ENCODE data around the gene L1CAM. TPM values are rescaled to one million over a fixed set of nuclear protein-coding genes. Genes with fewer than 3 reads are reported as not detected.

The L1CAM gene
- polyA plus RNA-seq, 4 donors = 0.54 to 16.3 (median 2.1) TPM; not detected in 1

- no peak overlapping the region for H3K4me3 ChIP-seq (ENCODE audit: low read depth in 1 of 3, low read length in 3 of 3)
- no peaks in the 10 kb centered on the region for H3K27me3 ChIP-seq (ENCODE audit: control insufficient read depth in 3 of 3, insufficient read depth in 3 of 3, low read length in 3 of 3)
- no peak for FAIRE-seq
- H3K36me3 ChIP-seq (ENCODE audit: control insufficient read depth in 3 of 3, insufficient read depth in 2 of 3, low read depth in 1 of 3, low read length in 3 of 3) = peaks cover 0 to 19% (median 2%) of the 10 kb centered on the region in 3 donors
- no peak for DNase-seq
- no peak overlapping the region for H3K27ac ChIP-seq (ENCODE audit: low read depth in 1 of 3, low read length in 2 of 3)
- no peaks in the 10 kb centered on the region for H3K4me1 ChIP-seq (ENCODE audit: control insufficient read depth in 3 of 3, insufficient read depth in 2 of 3, low read depth in 1 of 3, low read length in 2 of 3)
- H3K9me3 ChIP-seq (ENCODE audit: control insufficient read depth in 2 of 2, insufficient read depth in 1 of 2, low read depth in 1 of 2, low read length in 1 of 2) = no peaks in the 10 kb centered on the region
- 79 to 92% (median 86%) methylated on average over 22 to 37 of the region's 37 CpGs for WGBS, 3 donors
Observed at GRCh38 chrX:153909024-153909979, 23.3 kb upstream of the L1CAM start.

GRCh38 chrX:153908219-153908860 is 22.4 kb upstream of the L1CAM start:
- DNase-seq (no peak), FAIRE-seq (no peak)
- Histone ChIP-seq H3K9me3 (ENCODE audit: control insufficient read depth in 2 of 2, insufficient read depth in 1 of 2, low read depth in 1 of 2, low read length in 1 of 2) (no peaks in the 10 kb centered on the region), H3K27me3 (ENCODE audit: control insufficient read depth in 3 of 3, insufficient read depth in 3 of 3, low read length in 3 of 3) (no peaks in the 10 kb centered on the region), H3K27ac (ENCODE audit: low read depth in 1 of 3, low read length in 2 of 3) (no peak overlapping the region), H3K4me1 (ENCODE audit: control insufficient read depth in 3 of 3, insufficient read depth in 2 of 3, low read depth in 1 of 3, low read length in 2 of 3) (peaks cover 0 to 4% (median 0%) of the 10 kb centered on the region in 3 donors), H3K36me3 (ENCODE audit: control insufficient read depth in 3 of 3, insufficient read depth in 2 of 3, low read depth in 1 of 3, low read length in 3 of 3) (peaks cover 0 to 17% (median 2%) of the 10 kb centered on the region in 3 donors), H3K4me3 (ENCODE audit: low read depth in 1 of 3, low read length in 3 of 3) (no peak overlapping the region)
- WGBS, 3 donors = 84 to 92% (median 87%) methylated on average over 17 to 23 of the region's 23 CpGs

DNA sequence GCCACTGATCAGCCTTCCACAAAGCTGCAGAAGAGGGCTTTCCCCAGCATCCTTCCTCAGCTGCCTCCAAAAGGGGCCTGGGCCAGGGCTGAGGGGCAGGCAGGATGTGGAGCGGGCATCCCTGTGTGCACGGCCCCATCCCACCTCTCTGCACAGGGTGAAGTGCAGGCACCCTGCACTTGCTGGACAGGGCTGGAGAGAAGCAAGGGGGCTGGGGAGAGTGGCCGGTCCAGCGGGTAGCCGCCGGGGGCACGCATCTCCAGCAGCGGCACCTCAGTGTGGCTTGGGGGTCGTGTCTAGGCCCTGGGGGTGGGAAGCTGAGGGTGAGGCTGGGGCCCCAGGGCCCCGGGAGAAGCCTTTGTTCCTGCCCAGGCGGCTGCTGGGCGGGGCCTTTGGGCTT is 21.5 kb upstream of the L1CAM start:
- DNase-seq = no peak
- Histone ChIP-seq H3K27ac (ENCODE audit: low read depth in 1 of 3, low read length in 2 of 3) (no peak overlapping the region), H3K4me1 (ENCODE audit: control insufficient read depth in 3 of 3, insufficient read depth in 2 of 3, low read depth in 1 of 3, low read length in 2 of 3) (peaks cover 0 to 4% (median 0%) of the 10 kb centered on the region in 3 donors), H3K4me3 (ENCODE audit: low read depth in 1 of 3, low read length in 3 of 3) (no peak overlapping the region), H3K27me3 (ENCODE audit: control insufficient read depth in 3 of 3, insufficient read depth in 3 of 3, low read length in 3 of 3) (no peaks in the 10 kb centered on the region), H3K36me3 (ENCODE audit: control insufficient read depth in 3 of 3, insufficient read depth in 2 of 3, low read depth in 1 of 3, low read length in 3 of 3) (peaks cover 0 to 16% (median 2%) of the 10 kb centered on the region in 3 donors), H3K9me3 (ENCODE audit: control insufficient read depth in 2 of 2, insufficient read depth in 1 of 2, low read depth in 1 of 2, low read length in 1 of 2) (no peaks in the 10 kb centered on the region)
- no peak for FAIRE-seq
- WGBS, 3 donors = 76 to 100% (median 82%) methylated on average over 7 to 12 of the region's 12 CpGs

DNA sequence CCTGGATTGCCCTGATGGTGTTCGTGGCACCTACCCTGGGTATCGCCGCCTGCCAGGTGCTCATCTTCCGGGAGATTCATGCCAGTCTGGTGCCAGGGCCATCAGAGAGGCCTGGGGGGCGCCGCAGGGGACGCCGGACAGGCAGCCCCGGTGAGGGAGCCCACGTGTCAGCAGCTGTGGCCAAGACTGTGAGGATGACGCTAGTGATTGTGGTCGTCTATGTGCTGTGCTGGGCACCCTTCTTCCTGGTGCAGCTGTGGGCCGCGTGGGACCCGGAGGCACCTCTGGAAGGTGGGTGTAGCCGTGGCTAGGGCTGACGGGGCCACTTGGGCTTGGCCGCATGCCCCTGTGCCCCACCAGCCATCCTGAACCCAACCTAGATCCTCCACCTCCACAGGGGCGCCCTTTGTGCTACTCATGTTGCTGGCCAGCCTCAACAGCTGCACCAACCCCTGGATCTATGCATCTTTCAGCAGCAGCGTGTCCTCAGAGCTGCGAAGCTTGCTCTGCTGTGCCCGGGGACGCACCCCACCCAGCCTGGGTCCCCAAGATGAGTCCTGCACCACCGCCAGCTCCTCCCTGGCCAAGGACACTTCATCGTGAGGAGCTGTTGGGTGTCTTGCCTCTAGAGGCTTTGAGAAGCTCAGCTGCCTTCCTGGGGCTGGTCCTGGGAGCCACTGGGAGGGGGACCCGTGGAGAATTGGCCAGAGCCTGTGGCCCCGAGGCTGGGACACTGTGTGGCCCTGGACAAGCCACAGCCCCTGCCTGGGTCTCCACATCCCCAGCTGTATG is 20.3 kb upstream of the L1CAM start:
- Histone ChIP-seq H3K27me3 (ENCODE audit: control insufficient read depth in 3 of 3, insufficient read depth in 3 of 3, low read length in 3 of 3) (no peaks in the 10 kb centered on the region), H3K4me3 (ENCODE audit: low read depth in 1 of 3, low read length in 3 of 3) (no peak overlapping the region), H3K27ac (ENCODE audit: low read depth in 1 of 3, low read length in 2 of 3) (no peak overlapping the region), H3K36me3 (ENCODE audit: control insufficient read depth in 3 of 3, insufficient read depth in 2 of 3, low read depth in 1 of 3, low read length in 3 of 3) (peaks cover 0 to 13% (median 2%) of the 10 kb centered on the region in 3 donors), H3K9me3 (ENCODE audit: control insufficient read depth in 2 of 2, insufficient read depth in 1 of 2, low read depth in 1 of 2, low read length in 1 of 2) (no peaks in the 10 kb centered on the region), H3K4me1 (ENCODE audit: control insufficient read depth in 3 of 3, insufficient read depth in 2 of 3, low read depth in 1 of 3, low read length in 2 of 3) (peaks cover 0 to 4% (median 0%) of the 10 kb centered on the region in 3 donors)
- WGBS, 3 donors = 61 to 76% (median 65%) methylated on average over 14 to 27 of the region's 27 CpGs
- DNase-seq (no peak), FAIRE-seq (no peak)

GRCh38 chrX:153905481-153906095 is 19.6 kb upstream of the L1CAM start:
- Histone ChIP-seq H3K9me3 (ENCODE audit: control insufficient read depth in 2 of 2, insufficient read depth in 1 of 2, low read depth in 1 of 2, low read length in 1 of 2) (no peaks in the 10 kb centered on the region), H3K4me3 (ENCODE audit: low read depth in 1 of 3, low read length in 3 of 3) (no peak overlapping the region), H3K36me3 (ENCODE audit: control insufficient read depth in 3 of 3, insufficient read depth in 2 of 3, low read depth in 1 of 3, low read length in 3 of 3) (peaks cover 0 to 11% (median 2%) of the 10 kb centered on the region in 3 donors), H3K27me3 (ENCODE audit: control insufficient read depth in 3 of 3, insufficient read depth in 3 of 3, low read length in 3 of 3) (no peaks in the 10 kb centered on the region), H3K4me1 (ENCODE audit: control insufficient read depth in 3 of 3, insufficient read depth in 2 of 3, low read depth in 1 of 3, low read length in 2 of 3) (peaks cover 0 to 4% (median 0%) of the 10 kb centered on the region in 3 donors), H3K27ac (ENCODE audit: low read depth in 1 of 3, low read length in 2 of 3) (no peak overlapping the region)
- FAIRE-seq (no peak), DNase-seq (no peak)
- WGBS, 3 donors = 83 to 89% (median 85%) methylated on average over 20 to 32 of the region's 32 CpGs

- H3K36me3 ChIP-seq (ENCODE audit: control insufficient read depth in 3 of 3, insufficient read depth in 2 of 3, low read depth in 1 of 3, low read length in 3 of 3) = peaks cover 0 to 5% (median 0%) of the 10 kb centered on the region in 3 donors
- FAIRE-seq (no peak), DNase-seq (no peak)
- no peak within 1 kb of the TSS for H3K27ac ChIP-seq (ENCODE audit: low read depth in 1 of 3, low read length in 2 of 3)
- H3K27me3 ChIP-seq (ENCODE audit: control insufficient read depth in 3 of 3, insufficient read depth in 3 of 3, low read length in 3 of 3) = no peaks in the 10 kb centered on the region
- H3K4me1 ChIP-seq (ENCODE audit: control insufficient read depth in 3 of 3, insufficient read depth in 2 of 3, low read depth in 1 of 3, low read length in 2 of 3) = peaks cover 0 to 4% (median 0%) of the 10 kb centered on the region in 3 donors
- H3K4me3 ChIP-seq (ENCODE audit: low read depth in 1 of 3, low read length in 3 of 3) = no peak within 1 kb of the TSS
- no peaks in the 10 kb centered on the region for H3K9me3 ChIP-seq (ENCODE audit: control insufficient read depth in 2 of 2, insufficient read depth in 1 of 2, low read depth in 1 of 2, low read length in 1 of 2)
- 37 to 63% (median 52%) methylated on average over 14 to 24 of the region's 26 CpGs for WGBS, 3 donors
Observed at GRCh38 chrX:153903991-153904957, 18.3 kb upstream of the L1CAM start, which contains the start of gene AVPR2. Gene AVPR2 (plus strand): TSS chrX:153904673. CDS start chrX:153905146, 473 bp downstream.

DNA sequence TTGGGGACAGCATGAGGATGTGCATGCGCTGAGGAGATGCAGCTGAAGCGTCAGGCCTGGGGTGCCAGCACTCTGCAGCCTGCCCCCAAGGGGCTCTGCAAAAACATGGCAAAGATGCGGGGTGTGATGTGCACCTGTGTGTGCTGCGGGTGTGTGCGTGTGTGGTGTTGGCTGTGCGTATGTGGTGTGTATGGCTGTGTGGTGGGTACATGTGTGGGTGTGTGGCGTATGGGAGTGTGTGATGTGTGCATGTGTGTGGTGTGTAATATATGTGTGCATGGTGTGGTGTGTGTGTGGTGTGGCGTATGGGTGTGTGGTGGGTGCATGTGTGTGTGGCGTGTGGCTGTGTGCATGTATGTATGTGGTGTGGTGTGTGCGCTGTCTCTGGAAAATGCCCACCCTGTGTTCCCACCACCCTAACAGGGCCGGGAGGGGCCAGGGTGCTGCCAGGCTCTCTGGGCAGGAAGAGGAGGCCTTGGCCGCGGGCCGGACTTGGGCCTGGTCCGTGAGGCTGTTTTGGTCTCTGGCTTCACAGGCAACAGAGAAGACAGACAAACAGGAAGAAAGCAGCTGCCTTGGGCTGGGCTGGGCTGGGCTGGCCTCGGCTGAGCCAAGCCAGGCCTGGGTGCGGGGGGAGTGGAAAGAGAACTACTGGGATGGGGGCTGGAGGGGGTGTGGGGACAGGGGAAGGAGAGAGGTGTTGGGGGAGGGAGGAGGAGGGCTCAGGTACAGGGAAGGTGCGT is 17.4 kb upstream of the L1CAM start:
- Histone ChIP-seq H3K4me3 (ENCODE audit: low read depth in 1 of 3, low read length in 3 of 3) (no peak overlapping the region), H3K27me3 (ENCODE audit: control insufficient read depth in 3 of 3, insufficient read depth in 3 of 3, low read length in 3 of 3) (no peaks in the 10 kb centered on the region), H3K4me1 (ENCODE audit: control insufficient read depth in 3 of 3, insufficient read depth in 2 of 3, low read depth in 1 of 3, low read length in 2 of 3) (peaks cover 0 to 4% (median 0%) of the 10 kb centered on the region in 3 donors), H3K36me3 (ENCODE audit: control insufficient read depth in 3 of 3, insufficient read depth in 2 of 3, low read depth in 1 of 3, low read length in 3 of 3) (no peaks in the 10 kb centered on the region), H3K9me3 (ENCODE audit: control insufficient read depth in 2 of 2, insufficient read depth in 1 of 2, low read depth in 1 of 2, low read length in 1 of 2) (no peaks in the 10 kb centered on the region), H3K27ac (ENCODE audit: low read depth in 1 of 3, low read length in 2 of 3) (no peak overlapping the region)
- no peak for DNase-seq
- no peak for FAIRE-seq
- WGBS, 3 donors = 49 to 75% (median 50%) methylated on average over 7 to 18 of the region's 18 CpGs
